HCT116 (cell line): ENCODE data around the gene ATXN7L1. TPM values are rescaled to one million over a fixed set of nuclear protein-coding genes. Genes with fewer than 3 reads are reported as not detected.

Experiments
- ATAC-seq: fragments of 200-7000 bp; cut with Tn5 transposase; 2 replicates; pipeline ENCODE4 v1.9.1; 2020; ENCODE audit warnings: mild to moderate bottlenecking, moderate library complexity
- BruUV-seq: library from RNA; stranded (reverse); fragments of 400-500 nt; replicated peaks from 2 replicates; lab custom pipeline; 2021; lab: Mats Ljungman, UMichigan
- CTCF ChIA-PET: fragments of 300-600 bp; sonication (Branson Sonifier 250); formaldehyde crosslinking; loops from one replicate; lab custom pipeline; 2021; ENCODE audit warnings: antibody characterized with exemption; lab: Charles Lee
- POLR2A ChIA-PET: fragments of 300-600, 350-600 bp; sonication (Branson Sonifier 250); formaldehyde crosslinking; loops from one replicate; lab custom pipeline; 2021; ENCODE audit warnings: antibody characterized with exemption; lab: Charles Lee
- RAD21 ChIA-PET, 2 experiments: fragments of 300-600 bp; sonication (Branson Sonifier 250); formaldehyde crosslinking; loops; one replicate each; lab custom pipeline; 2023; ENCODE audit warnings: low total read pairs in 2 of 2; ENCODE audit not compliant: uncharacterized antibody in 2 of 2, unreplicated experiment in 2 of 2, low non-redundant PET in 1 of 2; lab: Charles Lee
- DNase-seq: peaks from one replicate; pipeline ENCODE4 v3.0.0-alpha.2; 2010; ENCODE audit warnings: low read depth, low spot score
- H2AFZ ChIP-seq: fragments of 200-600 bp; shearing (Covaris generic), sonication (generic); 2 replicates; pipeline ENCODE4 v1.6.1; 2017; ENCODE audit warnings: low read depth, mixed run types, mixed read lengths, antibody characterized with exemption, low read length; ENCODE audit not compliant: poor library complexity, severe bottlenecking
- H3K27ac ChIP-seq: 2 replicates; pipeline ENCODE4 v1.5.1; 2012; ENCODE audit warnings: low read depth, low read length
- H3K27me3 ChIP-seq: fragments of 200-600 bp; sonication (generic); 2 replicates; pipeline ENCODE4 v1.6.1; 2016; ENCODE audit warnings: mixed run types, low read length, mixed read lengths; ENCODE audit not compliant: insufficient read depth
- H3K36me3 ChIP-seq, 2 experiments: fragments of 200-500 bp in 1 of 2; fragments of 200-600 bp in 1 of 2; sonication (Bioruptor generic) in 1 of 2; sonication (generic) in 1 of 2; 2 replicates each; pipeline versions ENCODE4 v1.5.1 to v1.6.1; 2014 to 2016; ENCODE audit warnings: low read length in 2 of 2, inconsistent platforms in 1 of 2, mixed read lengths in 1 of 2, mixed run types in 1 of 2; ENCODE audit not compliant: insufficient read depth in 2 of 2, control insufficient read depth in 1 of 2
- H3K4me1 ChIP-seq, 2 experiments: fragments of 200-600 bp in 1 of 2; sonication (generic) in 1 of 2; 2 replicates each; pipeline versions ENCODE4 v1.5.1 to v1.6.1; 2012 to 2017; ENCODE audit warnings: low read length in 2 of 2, inconsistent platforms in 1 of 2, mild to moderate bottlenecking in 1 of 2, mixed read lengths in 1 of 2, mixed run types in 1 of 2, moderate library complexity in 1 of 2; ENCODE audit not compliant: insufficient read depth in 2 of 2, control insufficient read depth in 1 of 2
- H3K4me2 ChIP-seq: fragments of 200-600 bp; sonication (generic); 2 replicates; pipeline ENCODE4 v1.6.1; 2017; ENCODE audit warnings: mixed run types, low read length, mixed read lengths
- H3K4me3 ChIP-seq, 2 experiments: fragments of 200-600 bp in 1 of 2; sonication (generic) in 1 of 2; replicated peaks in 1 of 2; 2 replicates each; pipeline ENCODE4 v1.5.1; 2011 to 2016; ENCODE audit warnings: low read length in 2 of 2, control low read depth in 1 of 2, low read depth in 1 of 2, mild to moderate bottlenecking in 1 of 2, mixed read lengths in 1 of 2, mixed run types in 1 of 2
- H3K79me2 ChIP-seq: fragments of 200-600 bp; sonication (generic); 2 replicates; pipeline ENCODE4 v1.6.1; 2017; ENCODE audit warnings: mild to moderate bottlenecking, mixed run types, low read length, moderate library complexity, mixed read lengths; ENCODE audit not compliant: insufficient read depth
- H3K9ac ChIP-seq: fragments of 200-600 bp; sonication (generic); 2 replicates; pipeline ENCODE4 v1.6.1; 2016; ENCODE audit warnings: low read length, mixed read lengths
- H3K9me2 ChIP-seq: fragments of 200-600 bp; sonication (generic), shearing (Covaris generic); 2 replicates; pipeline ENCODE4 v1.6.1; 2017; ENCODE audit warnings: mixed run types, mild to moderate bottlenecking, moderate library complexity; ENCODE audit not compliant: insufficient read depth
- H3K9me3 ChIP-seq, 2 experiments: fragments of 200-500 bp in 1 of 2; fragments of 200-600 bp in 1 of 2; sonication (Bioruptor generic) in 1 of 2; sonication (generic) in 1 of 2; 2 replicates each; pipeline ENCODE4 v1.6.1; 2014 to 2017; ENCODE audit warnings: low read length in 2 of 2, mixed read lengths in 2 of 2, inconsistent platforms in 1 of 2, low read depth in 1 of 2, mild to moderate bottlenecking in 1 of 2, mixed run types in 1 of 2, moderate library complexity in 1 of 2; ENCODE audit not compliant: control insufficient read depth in 1 of 2, insufficient read depth in 1 of 2
- H4K20me1 ChIP-seq: fragments of 200-600 bp; sonication (generic), shearing (Covaris generic); 2 replicates; pipeline ENCODE4 v1.6.1; 2017; ENCODE audit warnings: mixed run types, mild to moderate bottlenecking, moderate library complexity; ENCODE audit not compliant: insufficient read depth
- CBX3 ChIP-seq: IDR thresholded peaks from 2 replicates; pipeline ENCODE4 v1.6.1; 2012; ENCODE audit warnings: low read depth
- CTCF ChIP-seq, 3 experiments: fragments of 200-600 bp in 1 of 3; sonication (generic) in 1 of 3; IDR thresholded peaks in 2 of 3; conservative IDR thresholded peaks in 1 of 3; 2 replicates each; pipeline ENCODE4 v1.5.1; 2012 to 2017; ENCODE audit warnings: low read depth in 2 of 3, low read length in 2 of 3, antibody characterized with exemption in 1 of 3, borderline replicate concordance in 1 of 3, control low read depth in 1 of 3, mild to moderate bottlenecking in 1 of 3, mixed read lengths in 1 of 3, mixed run types in 1 of 3, moderate library complexity in 1 of 3; ENCODE audit not compliant: insufficient read depth in 1 of 3
- ELF1 ChIP-seq: IDR thresholded peaks from 2 replicates; pipeline ENCODE4 v1.6.1; 2012; ENCODE audit warnings: low read depth, borderline replicate concordance
- EZH2phosphoT487 ChIP-seq: fragments of 200-600 bp; IDR thresholded peaks from 2 replicates; pipeline ENCODE4 v1.6.1; 2018; ENCODE audit warnings: antibody characterized with exemption, borderline replicate concordance
- JUND ChIP-seq: IDR thresholded peaks from 2 replicates; pipeline ENCODE4 v1.6.1; 2012
- MAX ChIP-seq: IDR thresholded peaks from 2 replicates; pipeline ENCODE4 v1.6.1; 2012
- RAD21 ChIP-seq: IDR thresholded peaks from 2 replicates; pipeline ENCODE4 v1.6.1; 2012; ENCODE audit warnings: low read depth, mild to moderate bottlenecking
- SRF ChIP-seq: IDR thresholded peaks from 2 replicates; pipeline ENCODE4 v1.6.1; 2012; ENCODE audit warnings: low read depth
- ZNF274 ChIP-seq: fragments of 200-500 bp; sonication (Bioruptor generic); IDR thresholded peaks from 2 replicates; pipeline ENCODE4 v1.6.1; 2014; ENCODE audit warnings: mild to moderate bottlenecking, low read depth, low read length, inconsistent platforms
- intact Hi-C: fragments of 100-400 bp; cut with micrococcal nuclease; formaldehyde crosslinking; loops from 2 replicates; pipeline ENCODE4 v1.10.0; 2022
- total RNA-seq: library from RNA; stranded (reverse); gene quantifications from one replicate; pipeline ENCODE4 v1.2.1, GENCODE V29; 2021; ENCODE audit not compliant: unreplicated experiment

ATXN7L1 gene
- total RNA-seq, 1 experiment from 2014 or later: 11.5 TPM

DNA sequence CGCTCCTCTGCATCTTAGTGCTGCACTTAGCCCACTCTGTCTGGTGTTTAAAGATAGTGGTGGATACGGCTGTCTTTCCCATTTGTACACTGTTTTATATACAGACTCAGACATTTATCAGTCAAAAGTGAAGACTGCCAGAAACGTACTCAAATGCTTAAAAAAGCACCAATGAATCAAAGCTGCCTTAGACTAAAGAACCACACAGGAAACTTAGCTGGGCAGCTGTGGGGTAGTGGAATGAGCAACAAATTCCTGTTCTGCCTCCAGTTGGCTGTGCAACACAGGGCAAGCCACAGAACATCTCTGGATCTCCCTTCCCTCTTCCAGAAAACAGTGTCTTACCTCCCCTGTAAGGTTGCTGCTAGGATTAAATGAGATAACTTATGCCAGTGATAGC is 76.0 kb downstream of the ATXN7L1 start:
- DNase-seq (no peak), ATAC-seq (no peak)
- ChIA-PET CTCF (no interaction called here), POLR2A (no interaction called here), RAD21 (no interaction called here)
- H2AFZ ChIP-seq: no peak overlapping the region
- H3K9me3 ChIP-seq: no peaks in the 10 kb centered on the region
- H3K36me3 ChIP-seq: no peaks in the 10 kb centered on the region
- no peak overlapping the region for H3K4me3 ChIP-seq
- no peak overlapping the region for H3K27ac ChIP-seq
- H3K9me2 ChIP-seq: no peaks in the 10 kb centered on the region
- TF ChIP-seq ELF1: no peak
- no peak for TF ChIP-seq RAD21
- no peak overlapping the region for H3K4me2 ChIP-seq
- H3K4me1 ChIP-seq: peaks cover 8 to 33% of the 10 kb centered on the region in 2 experiments
- BruUV-seq: no TSS peak
- no peak overlapping the region for H3K9ac ChIP-seq
- no peaks in the 10 kb centered on the region for H3K79me2 ChIP-seq
- H3K27me3 ChIP-seq: no peaks in the 10 kb centered on the region
- H4K20me1 ChIP-seq: no peaks in the 10 kb centered on the region
- intact Hi-C loops: no loop called here

GRCh38 chr7:105799677-105800076 is 76.7 kb downstream of the ATXN7L1 start:
- intact Hi-C loops: no loop called here
- CTCF ChIA-PET: no interaction called here
- RAD21 ChIA-PET: no interaction called here

More at GRCh38 chr7:105799677-105800076, 76.7 kb downstream of the ATXN7L1 start:
- H2AFZ ChIP-seq: no peak overlapping the region
- no peaks in the 10 kb centered on the region for H3K9me2 ChIP-seq
- no peak for TF ChIP-seq CTCF (IDR thresholded peaks at IDR 0.05 in 2 of 3, conservative IDR thresholded peaks at IDR 0.05 in 1 of 3; ENCODE audit: borderline replicate concordance in 1 of 3, insufficient read depth in 1 of 3, low read depth in 2 of 3, low read length in 2 of 3)
- no peak for TF ChIP-seq EZH2phosphoT487
- no peak for TF ChIP-seq SRF
- TF ChIP-seq CBX3: no peak
- no peak for TF ChIP-seq MAX
- no peak for TF ChIP-seq JUND
- TF ChIP-seq ZNF274: no peak
- no peak overlapping the region for H3K4me2 ChIP-seq
- no peak for DNase-seq
- no peaks in the 10 kb centered on the region for H4K20me1 ChIP-seq
- peaks cover 6 to 33% of the 10 kb centered on the region in 2 experiments for H3K4me1 ChIP-seq
- BruUV-seq: no TSS peak
- H3K79me2 ChIP-seq: no peaks in the 10 kb centered on the region
- ATAC-seq: no peak
- no peaks in the 10 kb centered on the region for H3K36me3 ChIP-seq
- no peaks in the 10 kb centered on the region for H3K9me3 ChIP-seq
- no peak overlapping the region for H3K4me3 ChIP-seq
- H3K9ac ChIP-seq: no peak overlapping the region
- H3K27me3 ChIP-seq: no peaks in the 10 kb centered on the region
- POLR2A ChIA-PET: no interaction called here
- no peak overlapping the region for H3K27ac ChIP-seq
